K562 treated with DMSO at 1 percent for 4 hours (cell line): Measurements from ENCODE around the gene OTC. TPM values are rescaled to one million over a fixed set of nuclear protein-coding genes. Genes with fewer than 3 reads are reported as not detected.

Experiments used
- total RNA-seq: library from RNA; unstranded; fragments of 300-600 nt; gene quantifications from 2 replicates; pipeline ENCODE4 v1.2.3, GENCODE V29; 2022; ENCODE audit not compliant: insufficient read depth

The OTC gene
- not detected in 2 replicates for total RNA-seq

GRCh38 chrX:38352362-38352761, at the start of gene OTC:
Gene OTC, plus strand, starts transcription at chrX:38352604. Its CDS starts 93 bp downstream, at chrX:38352697.

GRCh38 chrX:38327007-38327774, 25.2 kb upstream of the OTC start, which contains the start of gene RPGR:
Gene RPGR, minus strand, starts transcription at chrX:38327509. Its CDS starts 142 bp downstream, at chrX:38327367.

Other genes with a start within 250 kb of the OTC start
- gene SRPX, start 131.7 kb upstream of the OTC start, total RNA-seq, result 1.1 TPM in 1 of 2 replicates, not detected in the other
- gene RPGR, start 25.1 kb upstream of the OTC start, total RNA-seq, result 1.8 and 1.9 TPM in 2 replicates
- gene TSPAN7, start 208.9 kb downstream of the OTC start, total RNA-seq, result not detected in 2 replicates